Keratinocyte (primary cell): ENCODE measurements around the gene FAM110D.

Experiments
- EZH2 ChIP-seq: IDR thresholded peaks from one replicate; pipeline ENCODE4 v1.6.1; 2012; ENCODE audit warnings: inconsistent platforms, mild to moderate bottlenecking, low read length, moderate library complexity
- TF ChIP-seq, protein P1 (sequence below), 3 experiments: IDR thresholded peaks in 1 of 3; conservative IDR thresholded peaks in 1 of 3; optimal IDR thresholded peaks in 1 of 3; 2 replicates in 2 of 3; 3 replicates in 1 of 3; pipeline versions ENCODE3 to v1.5.1; 2011; ENCODE audit warnings: low read length in 3 of 3, mild to moderate bottlenecking in 3 of 3, moderate library complexity in 2 of 3, control low read depth in 1 of 3, inconsistent platforms in 1 of 3; ENCODE audit not compliant: insufficient read depth in 2 of 3; ENCODE audit errors: extremely low read depth in 1 of 3

DNA sequence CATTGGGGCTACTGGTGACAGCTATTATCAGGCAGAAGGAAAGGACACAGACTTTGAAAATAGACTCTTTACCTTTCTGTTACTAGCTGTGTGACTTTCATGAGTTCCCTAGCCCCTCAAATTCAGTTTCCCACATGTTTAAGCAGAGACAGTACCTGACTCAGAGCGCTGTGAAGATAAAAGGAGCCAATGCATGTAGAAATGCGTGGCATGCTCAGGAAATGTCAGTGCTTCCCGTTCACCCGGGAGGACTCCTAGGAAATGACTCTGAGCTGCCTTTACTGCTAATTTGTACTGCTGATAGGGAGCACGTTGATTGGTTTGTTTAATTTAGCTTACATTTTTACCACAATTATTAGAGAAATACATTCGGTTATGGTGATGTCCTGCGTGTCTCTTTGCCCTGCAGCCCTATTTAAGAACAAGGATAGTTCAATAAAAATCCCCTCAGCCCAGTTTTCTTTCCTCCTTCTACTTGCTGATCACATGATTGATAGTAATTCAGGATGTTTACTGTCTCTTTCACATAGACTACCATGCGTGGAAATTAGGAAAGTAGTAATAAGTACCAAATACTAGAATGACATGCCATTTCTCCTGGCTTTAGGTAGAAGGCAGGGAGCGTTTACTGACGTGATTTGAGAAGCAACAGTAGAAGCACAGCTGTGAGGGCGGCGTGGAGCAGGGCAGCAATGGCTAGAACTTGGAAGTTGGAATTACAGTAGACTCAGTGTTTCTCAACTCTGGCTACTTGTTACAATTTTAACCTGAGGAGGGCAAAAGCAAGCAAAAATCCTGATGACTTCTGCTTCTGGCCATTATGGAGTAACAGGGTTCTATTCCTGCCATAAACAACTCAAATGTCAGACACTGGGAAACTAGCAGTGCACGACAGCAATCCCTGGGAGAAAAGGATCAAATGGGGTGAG, 31.4 kb upstream of the FAM110D start:
- TF ChIP-seq EZH2, result no peak
- TF ChIP-seq, protein P1, sequence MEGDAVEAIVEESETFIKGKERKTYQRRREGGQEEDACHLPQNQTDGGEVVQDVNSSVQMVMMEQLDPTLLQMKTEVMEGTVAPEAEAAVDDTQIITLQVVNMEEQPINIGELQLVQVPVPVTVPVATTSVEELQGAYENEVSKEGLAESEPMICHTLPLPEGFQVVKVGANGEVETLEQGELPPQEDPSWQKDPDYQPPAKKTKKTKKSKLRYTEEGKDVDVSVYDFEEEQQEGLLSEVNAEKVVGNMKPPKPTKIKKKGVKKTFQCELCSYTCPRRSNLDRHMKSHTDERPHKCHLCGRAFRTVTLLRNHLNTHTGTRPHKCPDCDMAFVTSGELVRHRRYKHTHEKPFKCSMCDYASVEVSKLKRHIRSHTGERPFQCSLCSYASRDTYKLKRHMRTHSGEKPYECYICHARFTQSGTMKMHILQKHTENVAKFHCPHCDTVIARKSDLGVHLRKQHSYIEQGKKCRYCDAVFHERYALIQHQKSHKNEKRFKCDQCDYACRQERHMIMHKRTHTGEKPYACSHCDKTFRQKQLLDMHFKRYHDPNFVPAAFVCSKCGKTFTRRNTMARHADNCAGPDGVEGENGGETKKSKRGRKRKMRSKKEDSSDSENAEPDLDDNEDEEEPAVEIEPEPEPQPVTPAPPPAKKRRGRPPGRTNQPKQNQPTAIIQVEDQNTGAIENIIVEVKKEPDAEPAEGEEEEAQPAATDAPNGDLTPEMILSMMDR (optimal IDR thresholded peaks at IDR 0.05 in 1 of 3, IDR thresholded peaks at IDR 0.05 in 1 of 3, conservative IDR thresholded peaks at IDR 0.05 in 1 of 3; ENCODE audit: extremely low read depth in 1 of 3, insufficient read depth in 2 of 3, low read length in 3 of 3), result no peak
